H1 (cell line): ENCODE results near the gene PAX5. TPM values are rescaled to one million over a fixed set of nuclear protein-coding genes. Genes with fewer than 3 reads are reported as not detected.

Experiments used
- CTCF ChIA-PET: fragments of 300-600 bp; sonication (Branson Sonifier 250); formaldehyde crosslinking; loops from one replicate; lab custom pipeline; 2021; ENCODE audit not compliant: partially characterized antibody; lab: Charles Lee
- POLR2A ChIA-PET: fragments of 300-600 bp; sonication (Branson Sonifier 250); formaldehyde crosslinking; loops from one replicate; lab custom pipeline; 2021; ENCODE audit warnings: inconsistent platforms; ENCODE audit not compliant: partially characterized antibody; lab: Charles Lee
- DNase-seq, 2 experiments: peaks; one replicate each; pipeline versions ENCODE4 v3.0.0 to v3.0.0-alpha.2; 2010 to 2022; ENCODE audit warnings: low spot score in 2 of 2, low read depth in 1 of 2, mixed read lengths in 1 of 2
- FAIRE-seq: peaks from 2 replicates; lab custom pipeline; 2011; peaks lifted over from hg19 to GRCh38; lab: Jason Lieb, UNC
- H2AFZ ChIP-seq: 2 replicates; pipeline ENCODE4 v1.8.1; 2012; ENCODE audit warnings: low read length, inconsistent platforms
- H2AK5ac ChIP-seq: 2 replicates; pipeline ENCODE4 v1.6.1; 2013; ENCODE audit warnings: low read depth, low read length
- H2BK120ac ChIP-seq: replicated peaks from 2 replicates; pipeline ENCODE3; 2013; ENCODE audit warnings: low read depth, low read length, inconsistent platforms
- H2BK12ac ChIP-seq: 2 replicates; pipeline ENCODE4 v1.6.1; 2013; ENCODE audit warnings: low read depth, low read length
- H2BK15ac ChIP-seq: 2 replicates; pipeline ENCODE4 v1.6.1; 2013; ENCODE audit warnings: low read length
- H2BK20ac ChIP-seq: 2 replicates; pipeline ENCODE4 v1.6.1; 2013; ENCODE audit warnings: low read length
- H2BK5ac ChIP-seq: 2 replicates; pipeline ENCODE4 v1.6.1; 2013; ENCODE audit warnings: low read depth, low read length
- H3K14ac ChIP-seq: 2 replicates; pipeline ENCODE4 v1.6.1; 2013; ENCODE audit warnings: inconsistent platforms; ENCODE audit not compliant: insufficient read length
- H3K18ac ChIP-seq: 2 replicates; pipeline ENCODE4 v1.6.1; 2013; ENCODE audit warnings: low read length; ENCODE audit errors: extremely low read depth
- H3K23ac ChIP-seq: 2 replicates; pipeline ENCODE4 v1.6.1; 2013; ENCODE audit warnings: inconsistent platforms; ENCODE audit not compliant: insufficient read length
- H3K23me2 ChIP-seq: 2 replicates; pipeline ENCODE4 v1.6.1; 2013; ENCODE audit warnings: low read depth, low read length
- H3K27ac ChIP-seq: 2 replicates; pipeline ENCODE4 v1.6.1; 2011; ENCODE audit warnings: low read depth, low read length, inconsistent platforms
- H3K27me3 ChIP-seq, 4 experiments: replicated peaks in 1 of 4; 1 replicate in 1 of 4; 2 replicates in 3 of 4; pipeline versions ENCODE4 v1.6.1 to v1.8.1; 2011 to 2013; ENCODE audit warnings: low read length in 3 of 4, mild to moderate bottlenecking in 3 of 4, inconsistent platforms in 2 of 4, mixed read lengths in 2 of 4, moderate library complexity in 1 of 4; ENCODE audit not compliant: control insufficient read depth in 3 of 4, insufficient read depth in 3 of 4; ENCODE audit errors: extremely low read depth in 1 of 4
- H3K36me3 ChIP-seq, 4 experiments: 2 replicates each; pipeline versions ENCODE4 v1.6.1 to v1.8.1; 2011 to 2013; ENCODE audit warnings: mild to moderate bottlenecking in 4 of 4, low read length in 3 of 4, moderate library complexity in 2 of 4, control low read depth in 1 of 4, inconsistent platforms in 1 of 4; ENCODE audit not compliant: insufficient read depth in 4 of 4, control insufficient read depth in 2 of 4
- H3K4ac ChIP-seq: replicated peaks from 2 replicates; pipeline ENCODE3; 2013; ENCODE audit warnings: low read length, low read depth, mixed read lengths, inconsistent platforms; ENCODE audit not compliant: insufficient read length
- H3K4me1 ChIP-seq, 4 experiments: replicated peaks in 1 of 4; 1 replicate in 1 of 4; 2 replicates in 3 of 4; pipeline versions ENCODE4 v1.6.1 to v1.8.1; 2011 to 2013; ENCODE audit warnings: low read length in 3 of 4, inconsistent platforms in 2 of 4, mixed read lengths in 1 of 4; ENCODE audit not compliant: insufficient read depth in 4 of 4, control insufficient read depth in 3 of 4
- H3K4me2 ChIP-seq, 2 experiments: 2 replicates each; pipeline versions ENCODE4 v1.6.1 to v1.8.1; 2011 to 2013; ENCODE audit warnings: low read depth in 2 of 2, low read length in 2 of 2, control low read depth in 1 of 2, inconsistent platforms in 1 of 2, mild to moderate bottlenecking in 1 of 2; ENCODE audit not compliant: insufficient read depth in 1 of 2
- H3K4me3 ChIP-seq, 4 experiments: fragments of 200-600, 300-600 bp in 1 of 4; sonication (generic), shearing (Covaris generic), sonication (Bioruptor Twin) in 1 of 4; 2 replicates each; pipeline versions ENCODE4 v1.5.1 to v1.8.1; 2011 to 2016; ENCODE audit warnings: low read length in 4 of 4, low read depth in 3 of 4, control low read depth in 2 of 4, inconsistent platforms in 2 of 4, mild to moderate bottlenecking in 2 of 4, mixed read lengths in 1 of 4, moderate library complexity in 1 of 4; ENCODE audit not compliant: insufficient read depth in 2 of 4; ENCODE audit errors: extremely low read depth in 1 of 4
- H3K56ac ChIP-seq: replicated peaks from 2 replicates; pipeline ENCODE3; 2013; ENCODE audit warnings: low read depth, mild to moderate bottlenecking, mixed read lengths, low read length, inconsistent platforms; ENCODE audit not compliant: insufficient read length
- H3K79me1 ChIP-seq: 2 replicates; pipeline ENCODE4 v1.6.1; 2013; ENCODE audit warnings: low read depth, low read length, control low read depth
- H3K79me2 ChIP-seq, 2 experiments: 2 replicates each; pipeline versions ENCODE4 v1.6.1 to v1.8.1; 2012 to 2013; ENCODE audit warnings: low read length in 2 of 2, mild to moderate bottlenecking in 2 of 2, inconsistent platforms in 1 of 2; ENCODE audit not compliant: insufficient read depth in 2 of 2, control insufficient read depth in 1 of 2
- H3K9ac ChIP-seq, 4 experiments: replicated peaks in 1 of 4; 1 replicate in 1 of 4; 2 replicates in 3 of 4; pipeline versions ENCODE4 v1.6.1 to v1.8.1; 2011 to 2013; ENCODE audit warnings: low read depth in 3 of 4, low read length in 3 of 4, control low read depth in 2 of 4, mild to moderate bottlenecking in 2 of 4, moderate library complexity in 2 of 4, inconsistent platforms in 1 of 4; ENCODE audit errors: extremely low read depth in 1 of 4
- H3K9me3 ChIP-seq, 2 experiments: 2 replicates each; pipeline versions ENCODE4 v1.6.1 to v1.8.1; 2012 to 2013; ENCODE audit warnings: mild to moderate bottlenecking in 2 of 2, moderate library complexity in 2 of 2, control low read depth in 1 of 2, inconsistent platforms in 1 of 2, low read depth in 1 of 2, low read length in 1 of 2, mixed read lengths in 1 of 2; ENCODE audit not compliant: insufficient read depth in 2 of 2
- H4K20me1 ChIP-seq, 2 experiments: replicated peaks in 1 of 2; 2 replicates each; pipeline versions ENCODE3 to v1.8.1; 2011 to 2013; ENCODE audit warnings: inconsistent platforms in 2 of 2, low read length in 2 of 2, mild to moderate bottlenecking in 1 of 2; ENCODE audit not compliant: insufficient read depth in 2 of 2, control insufficient read depth in 1 of 2
- H4K5ac ChIP-seq: 2 replicates; pipeline ENCODE4 v1.6.1; 2013; ENCODE audit warnings: low read length, low read depth, mixed read lengths, inconsistent platforms; ENCODE audit not compliant: insufficient read length
- H4K8ac ChIP-seq: 2 replicates; pipeline ENCODE4 v1.8.0; 2013; ENCODE audit warnings: mild to moderate bottlenecking, moderate library complexity, low read length, inconsistent platforms; ENCODE audit not compliant: insufficient read depth; ENCODE audit errors: extremely low read depth
- H4K91ac ChIP-seq: replicated peaks from 2 replicates; pipeline ENCODE3; 2013; ENCODE audit warnings: low read length, mixed read lengths, inconsistent platforms; ENCODE audit not compliant: insufficient read length
- BACH1 ChIP-seq: IDR thresholded peaks from 2 replicates; pipeline ENCODE4 v1.6.1; 2012; ENCODE audit warnings: low read length, improper control_type of control experiment
- EP300 ChIP-seq, 2 experiments: IDR thresholded peaks; 1 replicate in 1 of 2; 2 replicates in 1 of 2; pipeline ENCODE4 v1.6.1; 2011 to 2012; ENCODE audit warnings: low read depth in 2 of 2, low read length in 2 of 2, mild to moderate bottlenecking in 2 of 2, borderline replicate concordance in 1 of 2, inconsistent platforms in 1 of 2, moderate library complexity in 1 of 2
- KDM1A ChIP-seq: fragments of 200-600, 300-600 bp; sonication (generic); IDR thresholded peaks from 2 replicates; pipeline ENCODE4 v1.7.1; 2016; ENCODE audit warnings: mild to moderate bottlenecking, low read length, borderline replicate concordance
- RFX5 ChIP-seq: IDR thresholded peaks from 2 replicates; pipeline ENCODE4 v1.6.1; 2011; ENCODE audit warnings: low read depth, low read length, improper control_type of control experiment, borderline replicate concordance
- SIX5 ChIP-seq: IDR thresholded peaks from 2 replicates; pipeline ENCODE4 v1.6.1; 2011; ENCODE audit warnings: mild to moderate bottlenecking, low read depth, low read length
- TAF7 ChIP-seq: optimal IDR thresholded peaks from 2 replicates; pipeline ENCODE3; 2011; ENCODE audit warnings: low read depth, mild to moderate bottlenecking, inconsistent platforms, low read length, moderate library complexity, borderline replicate concordance
- TBP ChIP-seq: IDR thresholded peaks from 2 replicates; pipeline ENCODE4 v1.6.1; 2011; ENCODE audit warnings: low read depth, low read length, improper control_type of control experiment
- TCF12 ChIP-seq: IDR thresholded peaks from 2 replicates; pipeline ENCODE4 v1.6.1; 2011; ENCODE audit warnings: low read depth, mild to moderate bottlenecking, low read length
- WGBS, 2 experiments: shearing (Covaris generic) in 1 of 2; methylation state at CpG; one replicate each; pipeline versions ENCODE4 v1.1.6 to v1.1.7; 2013 to 2015; ENCODE audit warnings: low lambda C conversion rate in 2 of 2, mixed read lengths in 2 of 2, inconsistent platforms in 1 of 2, low coverage in 1 of 2, missing lambda C conversion rate in 1 of 2; ENCODE audit not compliant: insufficient replicate concordance in 2 of 2, insufficient coverage in 1 of 2, insufficient read length in 1 of 2; ENCODE audit errors: extremely low coverage in 1 of 2, missing lambda C conversion rate in 1 of 2; 5-methylcytosine and 5-hydroxymethylcytosine counted together
- polyA plus RNA-seq, 7 experiments: library from polyadenylated mRNA; depleted of rRNA in 3 of 7; stranded (reverse) in 5 of 7; unstranded in 2 of 7; fragments of >200 nt in 5 of 7; fragments of 200-250 nt in 2 of 7; gene quantifications; 1 replicate in 5 of 7; 2 replicates in 1 of 7; 4 replicates in 1 of 7; pipeline versions ENCODE4 v1.2.1 to v1.2.3, GENCODE V29; 2011 to 2013; ENCODE audit warnings: missing spikeins in 2 of 7, mixed read lengths in 2 of 7
- total RNA-seq: library from RNA; stranded (reverse); fragmentation: NEBNext Ultra II Directional; extraction: Animal tissue kit (Norgen Biotek cat#: 25700); gene quantifications from 2 replicates; pipeline ENCODE4 v1.2.1, GENCODE V29; 2021

Gene PAX5
- total and polyA plus RNA-seq, 2 of the 8 experiments (the other 6 are each of a cell fraction or from before 2014, with no cell fraction given), result 0.29 to 0.43 TPM

GRCh38 chr9:37046683-37047082 lies 12.6 kb upstream of the PAX5 start:
- Histone ChIP-seq H3K36me3 (no peaks in the 10 kb centered on the region), H3K79me2 (no peaks in the 10 kb centered on the region), H4K20me1 (no peaks in the 10 kb centered on the region), H3K14ac (no peak overlapping the region)
- POLR2A ChIA-PET, result interaction anchor here (1.4 kb wide), 1 partner anchor 19 kb away, joined by 3 read pairs; no protein-coding TSS in a partner anchor
- no peak for TF ChIP-seq BACH1
- no peak for TF ChIP-seq EP300 (IDR thresholded peaks at IDR 0.05; ENCODE audit: borderline replicate concordance in 1 of 2, low read depth in 2 of 2, low read length in 2 of 2)
- TF ChIP-seq TCF12, result no peak
- TF ChIP-seq TBP, result no peak
- no peak for TF ChIP-seq RFX5
- TF ChIP-seq TAF7, result no peak
- TF ChIP-seq SIX5, result no peak
- TF ChIP-seq KDM1A, result no peak
- TF ChIP-seq, all 59 proteins: peak for 0
- Histone ChIP-seq H3K9ac (no peak overlapping the region), H2BK120ac (no peak overlapping the region), H3K4me3 (no peak overlapping the region), H4K91ac (no peak overlapping the region), H2BK20ac (no peak overlapping the region), H2BK15ac (peak overlapping the region; percentile 72; the same call in 1 of the 2 replicates), H3K18ac (no peak overlapping the region), H3K23me2 (no peaks in the 10 kb centered on the region), H3K23ac (no peak overlapping the region), H2BK12ac (no peak overlapping the region), H3K4me1 (no peaks in the 10 kb centered on the region), H3K56ac (no peak overlapping the region), H2AK5ac (no peak overlapping the region), H3K27ac (no peak overlapping the region), H3K27me3 (no peaks in the 10 kb centered on the region; a peak in 1 of 7 replicates), H2BK5ac (no peak overlapping the region), H4K8ac (no peak overlapping the region), H3K4me2 (no peak overlapping the region), H3K79me1 (no peaks in the 10 kb centered on the region), H3K4ac (no peak overlapping the region), H2AFZ (no peak overlapping the region), H4K5ac (no peak overlapping the region), H3K9me3 (no peaks in the 10 kb centered on the region)
- DNase-seq, result no peak
- FAIRE-seq, result no peak
- 88% methylated on average over 7 of the region's 7 CpGs; no CpG with 5 or more reads in 1 of the 2 experiments for WGBS, 2 experiments
- CTCF ChIA-PET, result interaction anchor here (0.7 kb wide), 1 partner anchor 364 kb away, joined by 4 read pairs; no protein-coding TSS in a partner anchor
